ENCODE data around the gene RPS6KB1. TPM values are rescaled to one million over a fixed set of nuclear protein-coding genes. Genes with fewer than 3 reads are reported as not detected.
"Not testable (repeated sequence)": the region's sequence is repeated elsewhere in the genome, so short reads cannot be mapped to it uniquely, and the experiment has no call there.

Gene RPS6KB1
- total RNA-seq, 1 experiment from 2014 or later, result 66.9 TPM

GRCh38 chr17:59941131-59941530 lies 48.2 kb downstream of the RPS6KB1 start:
- H3K36me3 Mint-ChIP-seq (ENCODE audit: insufficient read depth, unreplicated experiment), result peaks cover 80% of the 10 kb centered on the region
- ChIA-PET POLR2A (no interaction called here), CTCF (no interaction called here)
- no TSS peak for BruUV-seq (replicated peaks)
- no peak overlapping the region for H3K27ac Mint-ChIP-seq (ENCODE audit: unreplicated experiment)
- no peaks in the 10 kb centered on the region for H3K9me3 ChIP-seq
- no peak overlapping the region for H3K4me3 ChIP-seq (ENCODE audit: low read depth, low read length)
- H3K36me3 ChIP-seq (ENCODE audit: control insufficient read depth, insufficient read depth, low read length), result no peaks in the 10 kb centered on the region
- H3K9me3 Mint-ChIP-seq (ENCODE audit: unreplicated experiment), result no peaks in the 10 kb centered on the region
- no peaks in the 10 kb centered on the region for H3K27me3 ChIP-seq (replicated peaks; ENCODE audit: control insufficient read depth, insufficient read depth, low read length)
- intact Hi-C loops (cut with micrococcal nuclease; ENCODE audit: unreplicated experiment), result no loop called here
- H3K27me3 Mint-ChIP-seq (ENCODE audit: insufficient read depth, unreplicated experiment), result no peaks in the 10 kb centered on the region
- H3K4me3 Mint-ChIP-seq (ENCODE audit: unreplicated experiment), result no peak overlapping the region
- no peak for DNase-seq
- no peaks in the 10 kb centered on the region for H3K4me1 Mint-ChIP-seq (ENCODE audit: low read depth, unreplicated experiment)
- TF ChIP-seq, protein P1, sequence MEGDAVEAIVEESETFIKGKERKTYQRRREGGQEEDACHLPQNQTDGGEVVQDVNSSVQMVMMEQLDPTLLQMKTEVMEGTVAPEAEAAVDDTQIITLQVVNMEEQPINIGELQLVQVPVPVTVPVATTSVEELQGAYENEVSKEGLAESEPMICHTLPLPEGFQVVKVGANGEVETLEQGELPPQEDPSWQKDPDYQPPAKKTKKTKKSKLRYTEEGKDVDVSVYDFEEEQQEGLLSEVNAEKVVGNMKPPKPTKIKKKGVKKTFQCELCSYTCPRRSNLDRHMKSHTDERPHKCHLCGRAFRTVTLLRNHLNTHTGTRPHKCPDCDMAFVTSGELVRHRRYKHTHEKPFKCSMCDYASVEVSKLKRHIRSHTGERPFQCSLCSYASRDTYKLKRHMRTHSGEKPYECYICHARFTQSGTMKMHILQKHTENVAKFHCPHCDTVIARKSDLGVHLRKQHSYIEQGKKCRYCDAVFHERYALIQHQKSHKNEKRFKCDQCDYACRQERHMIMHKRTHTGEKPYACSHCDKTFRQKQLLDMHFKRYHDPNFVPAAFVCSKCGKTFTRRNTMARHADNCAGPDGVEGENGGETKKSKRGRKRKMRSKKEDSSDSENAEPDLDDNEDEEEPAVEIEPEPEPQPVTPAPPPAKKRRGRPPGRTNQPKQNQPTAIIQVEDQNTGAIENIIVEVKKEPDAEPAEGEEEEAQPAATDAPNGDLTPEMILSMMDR (IDR thresholded peaks at IDR 0.05; ENCODE audit: insufficient read depth in 1 of 2, low read depth in 1 of 2, low read length in 1 of 2, severe bottlenecking in 1 of 2, unreplicated experiment in 1 of 2), result no peak
- H3K4me1 ChIP-seq, result no peaks in the 10 kb centered on the region

DNA sequence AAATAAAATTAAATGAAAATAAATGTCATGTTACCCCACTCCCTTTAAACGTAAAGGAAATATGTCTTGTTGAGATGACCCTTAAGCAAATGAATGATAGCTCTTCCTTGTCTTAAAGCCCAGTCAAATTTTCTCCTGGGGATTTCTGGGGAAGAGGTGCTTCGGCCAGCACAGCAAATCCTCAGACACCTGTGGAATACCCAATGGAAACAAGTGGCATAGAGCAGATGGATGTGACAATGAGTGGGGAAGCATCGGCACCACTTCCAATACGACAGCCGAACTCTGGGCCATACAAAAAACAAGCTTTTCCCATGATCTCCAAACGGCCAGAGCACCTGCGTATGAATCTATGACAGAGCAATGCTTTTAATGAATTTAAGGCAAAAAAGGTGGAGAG lies 53.5 kb downstream of the RPS6KB1 start:
- BruUV-seq (replicated peaks); H3K9me3 ChIP-seq; H3K27ac Mint-ChIP-seq (ENCODE audit: unreplicated experiment); H3K9me3 Mint-ChIP-seq (ENCODE audit: unreplicated experiment); DNase-seq; H3K36me3 ChIP-seq (ENCODE audit: control insufficient read depth, insufficient read depth, low read length); H3K4me3 Mint-ChIP-seq (ENCODE audit: unreplicated experiment); intact Hi-C loops (cut with micrococcal nuclease; ENCODE audit: unreplicated experiment); H3K4me3 ChIP-seq (ENCODE audit: low read depth, low read length); POLR2A ChIA-PET; H3K4me1 Mint-ChIP-seq (ENCODE audit: low read depth, unreplicated experiment); H3K27me3 ChIP-seq (replicated peaks; ENCODE audit: control insufficient read depth, insufficient read depth, low read length); H3K27me3 Mint-ChIP-seq (ENCODE audit: insufficient read depth, unreplicated experiment); H3K4me1 ChIP-seq: not testable (repeated sequence)
- H3K36me3 Mint-ChIP-seq (ENCODE audit: insufficient read depth, unreplicated experiment), result peaks cover 55% of the 10 kb centered on the region
- CTCF ChIA-PET, result interaction anchor here (1.0 kb wide), 1 partner anchor 18 kb away, joined by 3 read pairs; the partner anchor contains the start of gene RNFT1

DNA sequence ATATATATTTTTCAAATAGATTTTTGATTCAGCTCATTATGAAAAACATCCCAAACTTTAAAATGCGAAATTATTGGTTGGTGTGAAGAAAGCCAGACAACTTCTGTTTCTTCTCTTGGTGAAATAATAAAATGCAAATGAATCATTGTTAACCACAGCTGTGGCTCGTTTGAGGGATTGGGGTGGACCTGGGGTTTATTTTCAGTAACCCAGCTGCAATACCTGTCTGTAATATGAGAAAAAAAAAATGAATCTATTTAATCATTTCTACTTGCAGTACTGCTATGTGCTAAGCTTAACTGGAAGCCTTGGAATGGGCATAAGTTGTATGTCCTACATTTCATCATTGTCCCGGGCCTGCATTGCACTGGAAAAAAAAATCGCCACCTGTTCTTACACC lies 54.4 kb downstream of the RPS6KB1 start:
- CTCF ChIA-PET, result not testable (repeated sequence)
- POLR2A ChIA-PET, result interaction anchor here (0.5 to 0.6 kb wide), 2 partner anchors 87 to 308 kb away, joined by 3 to 6 read pairs; no protein-coding TSS in a partner anchor

DNA sequence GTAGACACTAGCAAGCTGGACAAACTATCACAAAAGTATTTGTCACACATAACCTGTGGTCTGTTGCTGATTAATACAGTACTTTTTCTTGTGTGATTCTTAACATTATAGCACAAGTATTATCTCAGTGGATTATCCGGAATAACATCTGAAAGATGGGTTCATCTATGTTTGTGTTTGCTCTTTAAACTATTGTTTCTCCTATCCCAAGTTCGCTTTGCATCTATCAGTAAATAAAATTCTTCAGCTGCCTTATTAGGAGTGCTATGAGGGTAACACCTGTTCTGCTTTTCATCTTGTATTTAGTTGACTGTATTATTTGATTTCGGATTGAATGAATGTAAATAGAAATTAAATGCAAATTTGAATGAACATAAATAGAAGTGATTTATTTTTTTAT lies 57.1 kb downstream of the RPS6KB1 start:
- Mint-ChIP-seq H3K9me3 (ENCODE audit: unreplicated experiment) (no peaks in the 10 kb centered on the region), H3K27ac (ENCODE audit: unreplicated experiment) (no peak overlapping the region), H3K4me3 (ENCODE audit: unreplicated experiment) (no peak overlapping the region), H3K36me3 (ENCODE audit: insufficient read depth, unreplicated experiment) (peaks cover 48% of the 10 kb centered on the region), H3K27me3 (ENCODE audit: insufficient read depth, unreplicated experiment) (no peaks in the 10 kb centered on the region), H3K4me1 (ENCODE audit: low read depth, unreplicated experiment) (no peaks in the 10 kb centered on the region)
- Histone ChIP-seq H3K27me3 (replicated peaks; ENCODE audit: control insufficient read depth, insufficient read depth, low read length) (no peaks in the 10 kb centered on the region), H3K4me1 (no peaks in the 10 kb centered on the region), H3K36me3 (ENCODE audit: control insufficient read depth, insufficient read depth, low read length) (no peaks in the 10 kb centered on the region), H3K4me3 (ENCODE audit: low read depth, low read length) (no peak overlapping the region), H3K9me3 (no peaks in the 10 kb centered on the region)
- TF ChIP-seq, protein P1 (IDR thresholded peaks at IDR 0.05; ENCODE audit: insufficient read depth in 1 of 2, low read depth in 1 of 2, low read length in 1 of 2, severe bottlenecking in 1 of 2, unreplicated experiment in 1 of 2), result no peak
- ChIA-PET POLR2A (no interaction called here), CTCF (no interaction called here)
- intact Hi-C loops (cut with micrococcal nuclease; ENCODE audit: unreplicated experiment), result no loop called here
- no peak for DNase-seq
- BruUV-seq (replicated peaks), result no TSS peak

More for the DNA sequence above, 54.4 kb downstream of the RPS6KB1 start:
- H3K4me3 Mint-ChIP-seq (ENCODE audit: unreplicated experiment); H3K27me3 ChIP-seq (replicated peaks; ENCODE audit: control insufficient read depth, insufficient read depth, low read length); BruUV-seq (replicated peaks); intact Hi-C loops (cut with micrococcal nuclease; ENCODE audit: unreplicated experiment); H3K4me3 ChIP-seq (ENCODE audit: low read depth, low read length); H3K9me3 Mint-ChIP-seq (ENCODE audit: unreplicated experiment); H3K4me1 ChIP-seq; H3K9me3 ChIP-seq; DNase-seq; H3K4me1 Mint-ChIP-seq (ENCODE audit: low read depth, unreplicated experiment); H3K27ac Mint-ChIP-seq (ENCODE audit: unreplicated experiment); H3K36me3 ChIP-seq (ENCODE audit: control insufficient read depth, insufficient read depth, low read length); H3K27me3 Mint-ChIP-seq (ENCODE audit: insufficient read depth, unreplicated experiment): not testable (repeated sequence)
- H3K36me3 Mint-ChIP-seq (ENCODE audit: insufficient read depth, unreplicated experiment), result peaks cover 51% of the 10 kb centered on the region

Measured in Caco-2 (cell line).